NCI-H146 treated with DMSO at 0.1 percent for 48 hours (cell line): ENCODE results near the gene PPARD.
"Not testable (repeated sequence)": the region's sequence is repeated elsewhere in the genome, so short reads cannot be mapped to it uniquely, and the experiment has no call there.

ENCODE experiments used
- DNase-seq: peaks from one replicate; lab custom pipeline; 2025; ENCODE audit not compliant: unreplicated experiment; lab: John Stamatoyannopoulos, UW

The PPARD gene

DNA sequence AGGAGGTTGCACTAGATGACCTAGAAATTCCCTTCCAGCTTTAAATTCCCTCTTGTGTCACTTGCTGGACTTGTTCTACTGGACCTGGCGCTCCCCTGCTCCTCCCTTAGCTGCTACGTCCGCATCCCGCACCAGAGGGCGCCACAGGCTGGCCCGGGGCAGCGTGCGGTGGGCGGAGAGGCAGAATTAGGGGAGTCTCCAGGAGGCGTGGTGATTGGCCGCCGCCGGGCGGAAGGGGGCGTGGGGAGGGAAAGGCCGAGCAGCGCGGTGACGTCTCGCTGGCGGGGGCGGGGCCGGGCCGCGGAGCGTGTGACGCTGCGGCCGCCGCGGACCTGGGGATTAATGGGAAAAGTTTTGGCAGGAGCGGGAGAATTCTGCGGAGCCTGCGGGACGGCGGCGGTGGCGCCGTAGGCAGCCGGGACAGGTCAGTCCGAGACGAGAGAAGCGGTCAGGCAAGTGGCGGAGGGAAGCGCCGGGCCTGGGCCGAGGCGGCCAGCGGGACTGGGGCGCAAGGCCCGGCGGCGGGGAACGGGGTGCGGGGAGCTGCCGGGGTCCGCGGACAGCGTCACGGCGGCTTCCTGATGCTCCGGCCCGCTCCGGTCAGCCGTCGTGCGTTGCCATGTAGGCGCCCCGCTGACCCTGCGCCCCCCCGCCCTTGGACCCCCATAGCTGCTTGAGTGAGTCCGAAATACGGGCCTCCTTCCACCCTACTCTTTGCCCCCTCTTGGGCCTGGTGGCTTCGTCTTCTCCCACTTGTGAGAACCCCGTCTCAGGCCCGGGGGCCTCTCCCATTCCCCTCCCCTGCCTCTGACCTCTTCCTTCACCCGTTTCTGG is at the start of gene PPARD:
TSS of gene PPARD (plus strand) at position 301 of the 834 bp plus-strand sequence. CDS start 68,530 bp downstream, outside the sequence.
- DNase-seq = peak; percentile 82

DNA sequence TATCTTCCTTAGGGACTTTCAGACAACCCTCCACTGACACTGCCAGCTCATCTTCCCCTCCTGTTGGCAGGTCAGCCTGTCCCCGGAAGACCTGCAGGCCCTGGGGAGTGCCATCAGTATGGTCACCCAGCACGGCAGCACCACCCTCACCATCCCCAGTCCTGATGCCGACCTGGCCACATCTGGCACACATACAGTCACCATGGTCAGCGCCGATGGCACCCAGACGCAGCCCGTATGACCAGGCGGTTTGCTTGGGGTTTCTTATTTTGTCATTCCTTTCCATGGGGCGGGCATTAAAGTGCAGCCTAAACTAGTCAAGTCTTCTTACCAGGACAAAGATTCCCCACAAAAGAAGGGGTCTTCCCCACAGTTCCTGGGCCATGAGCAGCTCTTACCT is 48.7 kb upstream of the PPARD start:
- DNase-seq = no peak

DNA sequence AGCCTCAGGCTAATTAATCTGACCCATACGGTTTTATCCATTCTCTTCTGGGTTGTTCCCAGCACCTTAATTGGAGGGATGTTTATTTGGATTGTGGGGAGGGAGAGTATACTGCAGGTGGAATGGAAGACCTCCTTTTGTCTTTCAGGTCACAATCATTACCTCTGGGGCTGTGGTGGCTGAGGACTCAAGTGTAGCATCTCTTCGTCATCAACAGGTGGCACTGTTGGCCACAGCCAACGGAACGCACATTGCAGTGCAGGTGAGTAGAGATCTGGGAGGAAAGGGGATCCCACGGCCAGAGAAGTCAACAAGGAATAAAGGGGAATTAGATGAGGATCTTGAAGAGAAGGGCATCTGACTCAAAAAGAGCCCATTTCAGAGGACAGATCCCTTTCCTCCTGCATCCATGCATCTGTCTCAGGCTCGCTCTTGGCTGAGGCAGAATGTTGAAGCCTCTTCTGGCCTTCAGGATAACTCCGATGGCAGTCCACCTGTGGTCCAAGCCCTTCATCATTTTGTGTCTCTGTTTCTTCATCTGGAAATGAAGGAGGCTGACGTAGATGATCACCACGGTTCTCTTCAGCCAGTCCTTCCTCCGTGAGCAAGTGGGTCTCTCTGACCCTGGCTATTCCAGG is 47.9 kb upstream of the PPARD start:
- DNase-seq = peak; percentile 81

DNA sequence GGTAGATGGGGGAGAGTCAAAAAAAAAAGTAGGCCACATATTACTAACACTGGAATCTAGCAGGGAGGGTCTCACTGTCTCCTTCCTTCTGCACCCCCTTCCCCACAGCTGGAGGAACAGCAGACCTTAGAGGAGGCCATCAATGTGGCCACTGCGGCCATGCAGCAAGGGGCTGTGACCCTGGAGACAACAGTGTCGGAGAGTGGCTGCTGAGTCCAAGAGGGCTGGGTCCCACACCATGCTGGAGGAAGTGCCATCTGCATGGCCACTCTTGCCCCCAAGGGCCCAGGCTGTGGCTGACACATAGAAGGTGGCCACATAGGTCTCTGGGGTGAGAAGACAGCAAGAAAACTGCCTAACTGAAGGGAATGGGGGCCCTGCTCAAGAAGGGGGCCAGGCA is 47.3 kb upstream of the PPARD start:
- DNase-seq = no peak

DNA sequence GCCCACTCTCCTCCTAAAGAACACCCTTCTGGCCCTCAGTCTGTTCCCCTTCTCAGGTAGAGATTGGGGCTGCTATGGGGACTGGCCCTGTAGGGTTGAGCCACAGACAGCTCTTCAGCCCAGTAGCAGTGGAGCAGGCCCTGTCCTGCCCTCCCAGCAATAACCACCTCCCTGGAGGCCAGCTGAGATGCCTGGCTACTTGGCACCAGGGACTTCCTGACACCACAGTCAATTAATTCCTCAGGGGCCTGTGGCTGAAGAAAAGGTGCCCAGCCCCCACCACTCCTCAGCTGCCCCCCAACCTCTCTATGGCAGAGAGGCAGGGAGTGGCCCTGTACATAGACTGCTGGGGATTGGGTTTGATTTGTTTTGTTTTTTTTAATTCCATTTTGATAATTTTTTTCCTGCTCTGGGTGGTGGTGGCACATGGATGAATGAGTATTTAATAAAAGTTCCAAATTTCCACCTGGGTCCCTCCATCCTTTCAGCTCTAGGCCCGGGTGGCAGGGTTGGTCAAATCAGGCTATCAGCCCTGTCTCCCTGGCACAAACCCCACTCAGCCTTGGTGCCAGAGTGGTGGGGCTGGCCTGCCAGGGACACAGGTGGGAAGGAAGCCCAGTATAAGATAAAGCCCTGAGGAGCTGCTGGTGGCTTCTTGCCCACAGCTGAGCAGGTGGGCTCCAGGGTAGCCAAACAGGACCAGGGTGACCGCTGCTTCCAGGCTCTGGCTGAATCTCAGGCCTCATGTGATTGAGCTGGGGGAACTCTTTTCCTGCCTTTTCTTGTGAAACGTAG is 46.6 kb upstream of the PPARD start:
- no peak for DNase-seq

DNA sequence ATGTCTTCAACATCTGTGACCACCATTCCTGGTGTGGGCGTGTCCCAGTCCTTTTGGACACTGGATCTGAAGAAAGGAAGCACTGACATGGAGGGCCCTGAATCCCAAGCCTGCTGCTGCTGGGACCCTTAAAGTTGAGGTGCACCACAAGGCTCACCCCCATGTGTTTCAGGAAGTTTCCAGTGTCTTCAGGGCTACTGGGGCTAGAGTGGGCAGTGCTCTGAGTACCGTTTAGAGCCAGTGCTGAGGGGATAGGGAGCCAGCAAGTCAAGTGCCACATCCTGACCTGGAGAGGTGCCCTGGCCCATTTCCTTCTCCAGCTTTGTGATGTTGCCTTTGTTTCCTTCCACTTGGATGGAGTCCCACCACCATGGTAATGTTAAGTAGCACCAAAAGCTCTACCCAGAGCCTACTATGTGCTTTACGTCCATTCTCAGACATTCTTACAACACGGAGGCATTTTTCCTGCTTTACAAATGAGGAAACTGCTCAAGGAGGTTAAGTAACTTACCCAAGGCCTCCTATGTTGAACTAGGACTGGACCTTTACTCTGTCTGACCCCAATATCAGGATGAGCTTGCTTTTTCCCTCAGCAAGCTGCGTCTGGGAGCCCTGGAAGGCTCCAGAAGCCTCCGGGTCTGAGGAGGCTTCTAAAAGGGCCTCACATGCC is 45.3 kb upstream of the PPARD start:
- DNase-seq = no peak

DNA sequence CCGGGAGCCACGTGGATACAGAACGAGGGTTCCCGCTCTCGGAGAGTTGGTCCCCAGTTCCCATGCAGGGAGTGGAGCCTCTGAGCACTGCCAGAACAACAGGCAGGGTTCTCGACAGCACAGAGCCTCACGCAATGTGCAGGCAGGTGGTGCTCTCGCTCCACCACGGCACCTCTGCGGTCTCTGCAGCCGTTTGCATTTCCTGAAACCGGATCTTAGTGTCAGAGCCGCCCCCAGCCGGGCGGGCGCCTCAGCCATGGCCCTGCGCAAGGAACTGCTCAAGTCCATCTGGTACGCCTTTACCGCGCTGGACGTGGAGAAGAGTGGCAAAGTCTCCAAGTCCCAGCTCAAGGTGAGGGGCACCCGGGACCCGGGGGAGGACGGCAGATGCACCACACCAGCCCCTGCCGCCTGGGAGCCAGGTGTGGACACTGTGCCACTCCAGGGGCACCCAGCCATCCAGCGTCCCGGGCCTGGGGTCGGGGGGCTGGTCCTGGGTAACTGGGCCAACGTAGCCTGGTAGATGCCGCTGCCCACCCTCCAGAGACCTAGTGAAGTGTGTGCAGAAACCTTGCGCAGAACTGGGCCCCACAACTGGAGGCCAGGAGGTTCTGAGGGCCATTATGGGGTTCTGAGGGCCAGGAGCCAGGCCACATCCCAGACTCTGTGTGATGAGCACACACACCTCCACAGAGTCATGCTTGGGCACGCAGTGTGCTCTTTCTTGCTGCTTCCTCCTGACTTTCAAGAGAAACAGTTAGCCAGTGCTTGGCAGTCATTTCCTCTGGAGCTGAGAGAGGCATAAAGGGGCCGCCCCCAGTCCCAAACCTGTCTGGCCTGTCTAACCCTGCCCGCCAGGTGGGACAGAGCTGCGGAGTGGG is 44.5 kb upstream of the PPARD start, which contains the start of gene DEF6:
TSS of gene DEF6 (plus strand) at position 218 of the 881 bp plus-strand sequence. CDS start at position 257, 39 bp downstream.
- peak; percentile 27 for DNase-seq

DNA sequence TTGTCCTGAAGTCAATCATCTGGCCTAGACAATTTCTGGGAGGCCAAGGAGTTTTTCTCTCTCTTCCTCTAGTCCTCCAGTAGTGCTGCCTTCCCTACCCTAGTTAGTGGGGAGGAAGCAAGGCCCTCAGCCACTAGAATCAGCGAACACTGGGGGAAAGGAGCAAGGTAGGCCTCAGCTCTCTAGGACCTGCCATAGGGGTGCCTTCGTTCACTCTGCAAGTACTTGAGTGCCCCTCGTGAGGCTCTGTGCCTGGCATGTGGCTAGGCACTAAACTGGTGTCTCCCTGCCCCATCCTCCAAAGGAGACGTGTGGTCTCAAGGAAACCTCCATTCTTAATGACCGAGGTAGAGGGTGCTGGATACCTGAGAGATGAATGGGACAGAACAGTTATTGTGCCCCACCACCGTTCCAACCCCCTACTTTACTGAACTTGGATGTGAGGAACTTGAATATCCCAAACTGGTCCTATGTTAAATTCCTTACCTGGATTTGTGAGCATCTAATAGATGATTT is 43.7 kb upstream of the PPARD start:
- no peak for DNase-seq

DNA sequence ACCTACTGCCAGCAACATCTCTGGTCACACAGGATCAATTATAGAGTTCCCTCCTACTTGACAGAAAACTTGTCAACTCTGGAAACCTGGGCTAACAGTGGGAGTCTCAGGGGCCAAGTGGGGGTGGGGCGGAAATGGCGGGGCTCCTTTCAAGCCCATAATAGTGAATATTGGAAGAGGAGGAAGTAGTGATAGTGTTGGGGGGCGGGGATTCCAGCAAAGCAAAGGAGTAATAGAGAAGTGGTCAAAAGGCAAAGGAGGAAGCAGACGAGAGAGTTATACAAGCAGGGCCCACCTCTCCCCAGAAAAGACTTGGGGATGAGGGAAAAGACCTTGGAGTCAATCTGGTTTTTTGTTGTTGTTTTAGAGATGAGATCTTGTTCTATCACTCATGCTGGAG is 42.7 kb upstream of the PPARD start:
- no peak for DNase-seq

DNA sequence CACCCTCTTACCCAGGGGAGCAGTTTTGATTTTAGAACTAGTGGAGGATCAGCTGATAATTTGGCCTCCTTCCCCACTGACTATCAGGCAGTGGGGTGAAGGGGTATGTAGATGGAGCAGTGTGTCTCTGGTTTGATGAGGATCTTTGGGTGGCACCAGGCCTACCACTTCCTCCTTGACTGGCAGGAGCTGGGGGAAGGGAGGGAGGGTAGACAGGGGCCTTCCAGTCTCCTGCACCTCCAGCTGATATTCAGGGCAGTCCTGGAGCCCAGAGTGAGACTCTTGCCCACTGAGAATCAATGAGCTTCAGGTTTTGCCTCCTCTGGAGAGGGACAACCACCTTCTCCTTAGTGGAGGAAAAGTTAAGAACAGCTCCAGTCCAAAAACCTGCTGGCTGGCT is 41.5 kb upstream of the PPARD start:
- DNase-seq = no peak

DNA sequence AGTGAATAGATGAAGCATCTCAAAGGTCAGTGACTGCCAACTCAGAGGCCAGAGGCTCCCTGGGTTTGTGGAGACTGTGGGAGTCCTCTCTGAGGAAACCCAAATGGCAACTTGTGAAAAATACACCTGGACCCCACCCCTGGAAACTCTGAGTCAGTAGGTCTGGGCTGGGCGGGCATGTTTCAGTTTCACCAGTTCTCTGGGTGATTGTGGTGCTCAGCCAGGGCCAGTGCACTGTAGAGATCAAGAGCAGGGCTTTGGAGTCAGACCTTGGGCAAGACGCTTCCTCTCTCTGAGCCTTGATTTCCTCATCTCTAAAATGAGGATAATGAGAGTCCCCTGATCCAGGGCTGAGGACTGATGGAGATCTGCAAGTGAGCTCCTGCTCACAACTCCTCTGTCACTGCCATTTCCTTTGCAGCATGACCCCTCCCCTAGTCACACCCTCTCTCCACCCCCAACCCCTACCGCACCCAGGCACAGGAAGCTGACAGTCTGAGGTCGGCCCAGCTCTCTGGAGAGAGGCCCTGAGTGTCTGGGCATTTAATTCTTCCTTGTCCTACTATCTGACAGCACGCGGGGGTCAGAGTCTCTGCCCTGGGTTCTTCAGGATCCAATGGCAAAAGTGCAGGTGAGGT is 39.6 kb upstream of the PPARD start:
- no peak for DNase-seq

DNA sequence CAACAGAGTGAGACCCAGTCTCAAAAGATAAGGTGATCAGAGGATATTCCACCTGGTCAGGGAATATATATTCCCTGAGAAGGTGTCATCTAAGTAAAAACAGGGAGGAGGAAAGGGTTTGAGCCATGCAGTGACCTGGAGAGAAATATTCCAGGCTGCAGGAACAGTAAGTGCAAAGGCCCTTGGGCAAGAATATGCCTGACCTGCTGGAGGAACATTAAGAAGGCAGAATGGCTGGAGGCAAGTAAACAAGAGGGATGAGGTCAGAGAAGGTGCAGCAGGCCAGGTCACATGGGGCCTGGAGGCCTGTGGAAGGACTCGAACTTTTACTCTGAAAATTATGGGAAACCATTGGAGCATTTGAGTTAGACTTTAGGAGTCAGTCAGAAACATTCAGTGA is 38.1 kb upstream of the PPARD start:
- DNase-seq = no peak

DNA sequence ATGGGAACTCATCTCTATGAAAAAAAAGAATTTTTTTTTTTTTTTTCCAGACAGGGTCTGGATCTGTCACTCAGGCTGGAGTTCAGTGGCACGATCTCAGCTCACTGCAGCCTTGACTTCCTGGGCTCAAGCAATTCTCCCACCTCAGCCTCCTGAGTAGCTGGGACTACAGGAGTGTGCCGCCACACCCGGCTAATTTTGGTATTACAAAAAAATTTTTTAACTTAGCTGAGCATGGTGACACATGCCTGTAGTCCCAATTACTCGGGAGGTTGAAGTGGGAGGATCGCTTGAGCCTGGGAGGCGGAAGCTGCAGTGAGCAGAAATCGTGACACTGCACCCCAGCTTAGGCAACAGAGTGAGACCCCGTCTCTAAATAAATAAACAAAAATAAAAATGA is 37.2 kb upstream of the PPARD start:
- no peak for DNase-seq

DNA sequence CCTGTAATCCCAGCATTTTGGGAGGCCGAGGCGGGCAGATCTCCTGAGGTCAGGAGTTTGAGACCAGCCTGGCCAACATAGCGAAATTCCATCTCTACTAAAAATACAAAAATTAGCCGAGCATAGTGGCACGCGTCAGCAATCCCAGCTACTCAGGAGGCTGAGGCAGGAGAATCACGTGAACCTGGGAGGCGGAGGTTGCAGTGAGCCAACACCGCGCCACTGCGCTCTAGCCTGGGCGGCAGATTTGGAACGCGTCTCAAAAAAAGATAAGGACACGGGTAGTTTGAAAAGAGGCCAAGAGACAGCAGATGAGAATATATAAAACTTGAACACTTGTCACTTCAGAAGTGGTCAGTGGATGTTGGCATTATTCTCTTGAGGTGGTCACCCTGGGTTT is 35.2 kb upstream of the PPARD start:
- DNase-seq = not testable (repeated sequence)

DNA sequence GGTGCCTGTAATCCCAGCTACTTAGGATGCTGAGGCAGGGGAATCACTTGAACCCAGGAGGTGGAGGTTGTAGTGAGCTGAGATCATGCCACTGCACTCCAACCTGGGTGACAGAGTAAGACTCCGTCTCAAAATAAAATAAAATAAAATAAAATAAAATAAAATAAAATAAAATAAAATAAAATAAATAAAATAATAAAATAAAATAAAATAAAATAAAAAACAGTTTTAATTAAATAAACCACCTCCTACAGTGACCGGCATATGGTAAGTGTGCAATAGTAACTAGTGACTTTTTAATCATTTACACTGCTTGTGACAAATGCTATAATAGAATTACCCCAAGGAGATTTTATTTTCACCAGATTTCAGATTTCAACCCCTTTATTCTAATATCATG is 33.8 kb upstream of the PPARD start:
- DNase-seq = not testable (repeated sequence)

DNA sequence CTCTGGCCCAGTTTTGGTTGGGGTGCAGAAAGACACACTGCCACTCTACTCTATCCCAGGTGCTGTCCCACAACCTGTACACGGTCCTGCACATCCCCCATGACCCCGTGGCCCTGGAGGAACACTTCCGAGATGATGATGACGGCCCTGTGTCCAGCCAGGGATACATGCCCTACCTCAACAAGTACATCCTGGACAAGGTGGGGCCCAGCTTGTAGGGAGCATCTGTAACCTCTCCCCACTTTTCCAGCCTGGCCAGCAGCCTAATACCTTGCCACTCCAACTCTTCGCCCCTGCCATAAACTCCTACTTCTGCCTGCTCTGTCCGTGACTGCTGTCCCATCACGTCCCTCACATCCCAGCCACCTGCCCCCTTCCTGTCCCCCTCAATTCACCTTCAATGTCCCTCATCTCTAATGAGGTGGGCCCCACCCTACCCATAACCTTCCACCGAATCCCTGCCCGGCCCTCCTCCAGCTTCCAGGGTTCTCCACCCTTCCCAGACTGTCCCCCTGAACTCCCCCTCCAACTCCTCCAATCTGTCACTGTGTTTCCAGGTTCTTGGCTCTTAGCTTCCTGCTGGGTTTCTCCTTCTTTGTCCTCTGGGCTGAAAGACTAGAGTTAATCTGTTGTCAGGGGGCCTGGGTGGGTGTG is 32.6 kb upstream of the PPARD start:
- no peak for DNase-seq

DNA sequence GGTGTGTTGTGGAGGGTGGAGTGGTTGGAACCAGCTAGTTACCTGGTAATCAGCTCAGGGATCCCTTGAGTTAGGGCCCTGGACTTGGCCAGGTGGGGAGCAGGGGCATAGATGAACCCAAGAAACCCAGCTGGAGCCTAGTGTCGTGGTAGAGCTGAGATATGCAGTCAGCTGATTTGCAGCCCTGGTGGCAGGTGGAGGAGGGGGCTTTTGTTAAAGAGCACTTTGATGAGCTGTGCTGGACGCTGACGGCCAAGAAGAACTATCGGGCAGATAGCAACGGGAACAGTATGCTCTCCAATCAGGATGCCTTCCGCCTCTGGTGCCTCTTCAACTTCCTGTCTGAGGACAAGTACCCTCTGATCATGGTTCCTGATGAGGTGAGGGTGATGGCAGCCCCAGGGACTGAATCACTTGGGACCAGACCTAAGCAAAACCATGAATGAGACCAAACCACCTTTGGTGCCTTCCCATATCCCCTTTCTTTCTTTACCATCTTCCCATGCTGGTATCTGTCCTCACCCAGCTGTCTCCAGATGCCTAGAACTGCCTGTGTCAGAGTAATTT is 32.0 kb upstream of the PPARD start:
- no peak for DNase-seq

DNA sequence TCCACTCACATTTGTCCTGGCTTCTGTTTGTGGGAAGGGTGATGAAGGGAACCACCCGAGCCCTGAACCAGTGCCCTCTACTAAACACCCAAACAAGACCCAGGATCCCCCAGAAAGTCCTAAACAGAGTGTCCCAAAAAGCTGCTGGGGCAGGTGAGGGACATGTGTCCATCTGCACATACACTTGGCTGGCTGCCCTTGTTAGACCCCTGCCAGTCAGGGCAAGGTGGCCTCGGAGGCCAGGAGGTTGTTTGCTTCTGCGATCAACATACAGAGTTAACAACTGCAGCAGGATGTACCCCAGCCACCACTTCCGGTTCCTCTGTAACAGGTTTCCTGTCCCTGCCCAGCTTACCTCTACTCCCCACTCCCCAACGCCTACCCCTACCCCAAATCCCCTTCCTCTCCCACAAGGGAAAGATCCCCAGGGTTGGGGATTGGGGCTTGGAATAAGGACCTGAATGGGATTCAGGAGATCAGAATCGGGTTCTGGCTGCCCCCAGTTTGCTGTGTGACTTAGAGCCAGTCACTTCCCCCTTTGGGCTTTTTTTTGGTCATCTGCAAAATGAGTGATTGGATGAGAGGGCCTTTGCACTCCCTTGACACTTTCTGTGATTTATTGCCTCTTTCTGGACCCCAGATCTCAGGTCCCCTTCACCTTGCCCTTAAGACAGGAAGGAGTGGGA is 30.8 kb upstream of the PPARD start:
- DNase-seq = no peak
